HTR-8/SVneo (cell line): ENCODE data around the gene C17orf75.

Experiments
- DNase-seq: peaks from one replicate; pipeline ENCODE4 v3.0.0; 2011; ENCODE audit warnings: low spot score, mixed read lengths; ENCODE audit not compliant: insufficient read length
- FAIRE-seq: peaks from 2 replicates; lab custom pipeline; 2011; peaks lifted over from hg19 to GRCh38; lab: Jason Lieb, UNC

Gene C17orf75

DNA sequence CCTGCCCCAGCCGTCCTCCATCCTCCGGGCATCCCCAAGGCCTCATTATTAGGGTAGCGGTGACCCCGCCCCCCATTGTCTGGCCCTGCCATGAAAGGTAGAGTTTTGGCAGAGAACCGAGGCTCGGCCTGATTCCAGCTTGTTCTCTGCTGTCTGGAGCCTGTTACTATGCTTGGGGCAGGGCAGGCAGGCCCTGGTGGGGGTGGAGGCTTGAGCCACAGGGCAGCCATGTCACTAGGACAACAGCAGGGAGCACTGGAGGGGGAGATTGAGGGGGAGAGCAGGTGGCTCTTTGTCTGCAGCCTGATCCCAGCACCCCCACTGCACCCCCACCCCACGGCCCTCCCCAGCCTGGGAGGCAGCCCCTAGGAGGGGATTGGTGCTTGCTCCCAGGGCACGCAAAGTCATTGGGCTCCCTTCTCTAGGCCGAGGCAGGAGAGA lies 60.9 kb downstream of the C17orf75 start:
- no peak for DNase-seq
- FAIRE-seq, result no peak

GRCh38 chr17:32279891-32280716 lies 61.9 kb downstream of the C17orf75 start:
- FAIRE-seq, result no peak
- DNase-seq, result no peak

DNA sequence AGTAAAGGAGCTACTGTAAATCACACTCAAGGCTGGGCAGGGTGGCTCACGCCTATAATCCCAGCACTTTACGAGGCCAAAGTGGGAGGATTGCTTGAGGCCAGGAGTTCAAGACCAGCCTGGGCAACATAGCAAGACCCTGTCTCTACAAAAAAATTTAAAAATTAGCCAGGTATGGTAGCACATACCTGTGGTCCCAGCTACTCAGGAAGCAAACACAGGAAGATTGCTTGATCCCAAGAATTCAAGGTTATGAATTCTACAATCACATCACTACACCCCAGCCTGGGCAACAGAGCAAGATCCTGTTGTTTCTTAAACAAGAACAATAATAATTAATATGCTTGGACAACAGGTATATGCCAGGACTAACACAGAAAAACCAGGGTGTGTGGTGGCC lies 63.2 kb downstream of the C17orf75 start:
- FAIRE-seq (no peak), DNase-seq (no peak)
